ENCODE measurements around the gene PCYT2.
A peak's percentile ranks its signal among the peaks of the same experiment; 100 is the strongest.
"Not testable (repeated sequence)": the region's sequence is repeated elsewhere in the genome, so short reads cannot be mapped to it uniquely, and the experiment has no call there.

The PCYT2 gene

GRCh38 chr17:81911277-81911961, at the start of gene PCYT2:
TSS of gene PCYT2 (minus strand) at chr17:81911399. CDS start at chr17:81911355, 44 bp downstream.
- peak; percentile 94 for DNase-seq

- DNase-seq: peak; percentile 41
These were observed 49.1 kb upstream of the PCYT2 start for GRCh38 chr17:81960130-81960958.

GRCh38 chr17:81959362-81960129, 48.3 kb upstream of the PCYT2 start:
- peak; percentile 80 for DNase-seq

- peak; percentile 36 for DNase-seq
These were observed 47.6 kb upstream of the PCYT2 start for GRCh38 chr17:81958633-81959342.

- no peak for DNase-seq
These were observed 46.7 kb upstream of the PCYT2 start for GRCh38 chr17:81957691-81958432.

- no peak for DNase-seq
These were observed 45.7 kb upstream of the PCYT2 start for GRCh38 chr17:81956607-81957589.

GRCh38 chr17:81955756-81956544, 44.8 kb upstream of the PCYT2 start:
- no peak for DNase-seq

GRCh38 chr17:81955058-81955681, 44.0 kb upstream of the PCYT2 start:
- no peak for DNase-seq

- DNase-seq: no peak
These were observed 43.2 kb upstream of the PCYT2 start for GRCh38 chr17:81954131-81955057.

GRCh38 chr17:81953443-81953842, 42.2 kb upstream of the PCYT2 start:
- not testable (repeated sequence) for DNase-seq

- DNase-seq: no peak
These were observed 41.6 kb upstream of the PCYT2 start for GRCh38 chr17:81952792-81953228.

- no peak for DNase-seq
These were observed 40.8 kb upstream of the PCYT2 start for GRCh38 chr17:81951785-81952684.

GRCh38 chr17:81950501-81950900, 39.3 kb upstream of the PCYT2 start:
- no peak for DNase-seq

- DNase-seq: no peak
These were observed 37.6 kb upstream of the PCYT2 start for GRCh38 chr17:81948635-81949378.

- DNase-seq: no peak
These were observed 36.0 kb upstream of the PCYT2 start, which contains the start of gene MYADML2 for GRCh38 chr17:81947189-81947588. TSS of gene MYADML2 (minus strand) at chr17:81947233. CDS start at chr17:81941741, 5,492 bp downstream.

- no peak for DNase-seq
These were observed 33.7 kb upstream of the PCYT2 start for GRCh38 chr17:81944858-81945257.
